NB4 (cell line): ENCODE data around the gene GCH1.

ENCODE experiments used
- CTCF ChIP-seq: IDR thresholded peaks from one replicate; pipeline ENCODE4 v1.5.1; 2012; ENCODE audit warnings: low read depth, low read length
- POLR2A ChIP-seq: IDR thresholded peaks from 2 replicates; pipeline ENCODE4 v1.6.1; 2011; ENCODE audit warnings: mild to moderate bottlenecking; ENCODE audit not compliant: insufficient read length; ENCODE audit errors: extremely low read depth

DNA sequence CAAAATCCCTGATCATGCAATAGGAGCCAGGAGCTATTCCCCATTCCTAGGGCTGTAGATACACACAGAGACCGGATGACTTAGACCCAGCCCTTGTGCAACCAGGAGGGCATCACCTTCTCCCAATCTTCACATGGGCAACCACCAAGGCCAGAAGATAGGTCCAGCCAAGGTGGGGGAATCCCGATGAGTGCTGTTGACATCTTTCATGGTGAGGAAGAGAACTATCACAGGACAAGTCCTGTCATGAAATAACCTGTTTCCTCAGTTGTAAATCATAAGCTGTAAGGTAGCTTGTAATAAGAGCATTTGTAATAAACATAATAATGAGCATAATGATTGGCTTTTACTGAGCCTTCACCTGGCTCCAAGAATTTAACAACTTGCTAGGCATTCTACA is 89.5 kb downstream of the GCH1 start:
- no peak for TF ChIP-seq POLR2A
- TF ChIP-seq CTCF = no peak
